ENCODE measurements around the gene FAM107A.

FAM107A gene

GRCh38 chr3:58596834-58597518, 19.8 kb upstream of the FAM107A start:
- no peak for DNase-seq (ENCODE audit: extremely low read depth, low read depth)
- no peak overlapping the region for H3K4me3 ChIP-seq (replicated peaks; ENCODE audit: low read depth, low read length)
- no peak for TF ChIP-seq CTCF (IDR thresholded peaks at IDR 0.05; ENCODE audit: low read depth, low read length, missing control alignments)

- no peak overlapping the region for H3K4me3 ChIP-seq (replicated peaks; ENCODE audit: low read depth, low read length)
- DNase-seq (ENCODE audit: extremely low read depth, low read depth), result no peak
- TF ChIP-seq CTCF (IDR thresholded peaks at IDR 0.05; ENCODE audit: low read depth, low read length, missing control alignments), result no peak
Observed at GRCh38 chr3:58594117-58594516, 16.9 kb upstream of the FAM107A start.

- no peak for TF ChIP-seq CTCF (IDR thresholded peaks at IDR 0.05; ENCODE audit: low read depth, low read length, missing control alignments)
- no peak for DNase-seq (ENCODE audit: extremely low read depth, low read depth)
- no peak overlapping the region for H3K4me3 ChIP-seq (replicated peaks; ENCODE audit: low read depth, low read length)
Observed at GRCh38 chr3:58591517-58592510, 14.6 kb upstream of the FAM107A start.

GRCh38 chr3:58588030-58588614, 10.9 kb upstream of the FAM107A start:
- no peak for DNase-seq (ENCODE audit: extremely low read depth, low read depth)
- TF ChIP-seq CTCF (IDR thresholded peaks at IDR 0.05; ENCODE audit: low read depth, low read length, missing control alignments), result no peak
- no peak overlapping the region for H3K4me3 ChIP-seq (replicated peaks; ENCODE audit: low read depth, low read length)

- H3K4me3 ChIP-seq (replicated peaks; ENCODE audit: low read depth, low read length), result no peak overlapping the region
- no peak for TF ChIP-seq CTCF (IDR thresholded peaks at IDR 0.05; ENCODE audit: low read depth, low read length, missing control alignments)
- DNase-seq (ENCODE audit: extremely low read depth, low read depth), result no peak
Observed at GRCh38 chr3:58586776-58587192, 9.6 kb upstream of the FAM107A start.

DNA sequence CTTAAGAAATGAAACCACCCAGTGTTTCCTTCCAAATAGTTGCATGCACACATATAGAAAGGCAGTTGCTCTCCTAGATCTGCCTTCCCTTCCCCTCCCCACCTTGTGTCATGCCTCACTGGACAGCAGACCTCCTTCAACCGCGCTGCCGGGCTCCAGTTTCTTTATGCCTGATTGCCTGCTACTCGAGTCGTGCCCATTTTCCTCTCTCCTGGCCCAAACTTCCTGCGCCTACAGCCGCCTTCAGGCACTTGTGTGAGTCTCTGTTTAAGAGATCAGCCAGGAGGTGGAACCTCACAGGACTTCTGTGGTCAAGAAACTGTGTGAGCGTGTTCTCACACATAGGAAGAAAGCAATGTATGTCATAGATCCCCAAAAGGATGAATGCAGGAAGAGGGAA, 8.8 kb upstream of the FAM107A start:
- no peak overlapping the region for H3K4me3 ChIP-seq (replicated peaks; ENCODE audit: low read depth, low read length)
- DNase-seq (ENCODE audit: extremely low read depth, low read depth), result no peak
- TF ChIP-seq CTCF (IDR thresholded peaks at IDR 0.05; ENCODE audit: low read depth, low read length, missing control alignments), result no peak

All from HFF-Myc (cell line).